Measurements from ENCODE around the gene PER2.

DNA sequence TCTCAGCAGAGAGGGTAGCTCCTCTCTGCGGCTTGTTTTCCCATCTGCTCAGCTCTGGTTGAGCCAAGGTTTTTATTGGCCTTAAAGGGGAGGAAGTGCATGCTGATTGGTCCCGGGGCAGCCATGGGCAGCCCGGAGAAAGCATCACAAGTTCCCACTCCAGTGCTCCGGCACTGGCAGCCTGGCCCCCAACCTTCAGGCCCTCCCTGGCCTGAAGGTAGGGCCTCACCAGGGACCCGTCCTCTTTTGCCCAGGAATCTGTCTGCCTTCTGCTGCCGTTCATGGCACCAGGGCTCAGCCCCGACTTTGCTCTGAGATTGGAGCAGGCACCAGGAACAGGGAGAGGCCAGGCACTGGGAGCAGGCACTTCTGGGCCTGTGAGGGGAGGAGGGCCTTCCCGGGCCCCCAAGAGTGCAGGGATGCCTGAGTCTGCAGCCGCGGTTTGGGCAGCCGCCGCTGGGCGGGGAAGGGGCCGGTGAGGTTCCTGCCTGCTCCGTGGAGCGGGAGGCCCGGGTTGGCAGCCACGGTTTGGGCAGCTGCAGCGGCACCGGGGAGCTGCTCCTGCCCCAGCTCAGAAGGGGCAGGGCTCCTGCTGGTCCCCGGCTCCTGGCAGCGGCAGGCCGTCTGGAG lies 67.4 kb downstream of the PER2 start:
- TF ChIP-seq, protein P1, sequence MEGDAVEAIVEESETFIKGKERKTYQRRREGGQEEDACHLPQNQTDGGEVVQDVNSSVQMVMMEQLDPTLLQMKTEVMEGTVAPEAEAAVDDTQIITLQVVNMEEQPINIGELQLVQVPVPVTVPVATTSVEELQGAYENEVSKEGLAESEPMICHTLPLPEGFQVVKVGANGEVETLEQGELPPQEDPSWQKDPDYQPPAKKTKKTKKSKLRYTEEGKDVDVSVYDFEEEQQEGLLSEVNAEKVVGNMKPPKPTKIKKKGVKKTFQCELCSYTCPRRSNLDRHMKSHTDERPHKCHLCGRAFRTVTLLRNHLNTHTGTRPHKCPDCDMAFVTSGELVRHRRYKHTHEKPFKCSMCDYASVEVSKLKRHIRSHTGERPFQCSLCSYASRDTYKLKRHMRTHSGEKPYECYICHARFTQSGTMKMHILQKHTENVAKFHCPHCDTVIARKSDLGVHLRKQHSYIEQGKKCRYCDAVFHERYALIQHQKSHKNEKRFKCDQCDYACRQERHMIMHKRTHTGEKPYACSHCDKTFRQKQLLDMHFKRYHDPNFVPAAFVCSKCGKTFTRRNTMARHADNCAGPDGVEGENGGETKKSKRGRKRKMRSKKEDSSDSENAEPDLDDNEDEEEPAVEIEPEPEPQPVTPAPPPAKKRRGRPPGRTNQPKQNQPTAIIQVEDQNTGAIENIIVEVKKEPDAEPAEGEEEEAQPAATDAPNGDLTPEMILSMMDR (IDR thresholded peaks at IDR 0.05) = no peak
- TF ChIP-seq POLR2A (IDR thresholded peaks at IDR 0.05) = no peak
